HCT116 (cell line): Measurements from ENCODE around the gene AP1B1. TPM values are rescaled to one million over a fixed set of nuclear protein-coding genes. Genes with fewer than 3 reads are reported as not detected.

ENCODE experiments used
- ATAC-seq: fragments of 200-7000 bp; cut with Tn5 transposase; 2 replicates; pipeline ENCODE4 v1.9.1; 2020; ENCODE audit warnings: mild to moderate bottlenecking, moderate library complexity
- BruUV-seq: library from RNA; stranded (reverse); fragments of 400-500 nt; replicated peaks from 2 replicates; lab custom pipeline; 2021; lab: Mats Ljungman, UMichigan
- CTCF ChIA-PET: fragments of 300-600 bp; sonication (Branson Sonifier 250); formaldehyde crosslinking; loops from one replicate; lab custom pipeline; 2021; ENCODE audit warnings: antibody characterized with exemption; lab: Charles Lee
- POLR2A ChIA-PET: fragments of 300-600, 350-600 bp; sonication (Branson Sonifier 250); formaldehyde crosslinking; loops from one replicate; lab custom pipeline; 2021; ENCODE audit warnings: antibody characterized with exemption; lab: Charles Lee
- RAD21 ChIA-PET, 2 experiments: fragments of 300-600 bp; sonication (Branson Sonifier 250); formaldehyde crosslinking; loops; one replicate each; lab custom pipeline; 2023; ENCODE audit warnings: low total read pairs in 2 of 2; ENCODE audit not compliant: uncharacterized antibody in 2 of 2, unreplicated experiment in 2 of 2, low non-redundant PET in 1 of 2; lab: Charles Lee
- DNase-seq: peaks from one replicate; pipeline ENCODE4 v3.0.0-alpha.2; 2010; ENCODE audit warnings: low read depth, low spot score
- H2AFZ ChIP-seq: fragments of 200-600 bp; shearing (Covaris generic), sonication (generic); 2 replicates; pipeline ENCODE4 v1.6.1; 2017; ENCODE audit warnings: low read depth, mixed run types, mixed read lengths, antibody characterized with exemption, low read length; ENCODE audit not compliant: poor library complexity, severe bottlenecking
- H3K27ac ChIP-seq: 2 replicates; pipeline ENCODE4 v1.5.1; 2012; ENCODE audit warnings: low read depth, low read length
- H3K27me3 ChIP-seq: fragments of 200-600 bp; sonication (generic); 2 replicates; pipeline ENCODE4 v1.6.1; 2016; ENCODE audit warnings: mixed run types, low read length, mixed read lengths; ENCODE audit not compliant: insufficient read depth
- H3K36me3 ChIP-seq, 2 experiments: fragments of 200-500 bp in 1 of 2; fragments of 200-600 bp in 1 of 2; sonication (Bioruptor generic) in 1 of 2; sonication (generic) in 1 of 2; 2 replicates each; pipeline versions ENCODE4 v1.5.1 to v1.6.1; 2014 to 2016; ENCODE audit warnings: low read length in 2 of 2, inconsistent platforms in 1 of 2, mixed read lengths in 1 of 2, mixed run types in 1 of 2; ENCODE audit not compliant: insufficient read depth in 2 of 2, control insufficient read depth in 1 of 2
- H3K4me1 ChIP-seq, 2 experiments: fragments of 200-600 bp in 1 of 2; sonication (generic) in 1 of 2; 2 replicates each; pipeline versions ENCODE4 v1.5.1 to v1.6.1; 2012 to 2017; ENCODE audit warnings: low read length in 2 of 2, inconsistent platforms in 1 of 2, mild to moderate bottlenecking in 1 of 2, mixed read lengths in 1 of 2, mixed run types in 1 of 2, moderate library complexity in 1 of 2; ENCODE audit not compliant: insufficient read depth in 2 of 2, control insufficient read depth in 1 of 2
- H3K4me2 ChIP-seq: fragments of 200-600 bp; sonication (generic); 2 replicates; pipeline ENCODE4 v1.6.1; 2017; ENCODE audit warnings: mixed run types, low read length, mixed read lengths
- H3K4me3 ChIP-seq, 2 experiments: fragments of 200-600 bp in 1 of 2; sonication (generic) in 1 of 2; replicated peaks in 1 of 2; 2 replicates each; pipeline ENCODE4 v1.5.1; 2011 to 2016; ENCODE audit warnings: low read length in 2 of 2, control low read depth in 1 of 2, low read depth in 1 of 2, mild to moderate bottlenecking in 1 of 2, mixed read lengths in 1 of 2, mixed run types in 1 of 2
- H3K79me2 ChIP-seq: fragments of 200-600 bp; sonication (generic); 2 replicates; pipeline ENCODE4 v1.6.1; 2017; ENCODE audit warnings: mild to moderate bottlenecking, mixed run types, low read length, moderate library complexity, mixed read lengths; ENCODE audit not compliant: insufficient read depth
- H3K9ac ChIP-seq: fragments of 200-600 bp; sonication (generic); 2 replicates; pipeline ENCODE4 v1.6.1; 2016; ENCODE audit warnings: low read length, mixed read lengths
- H3K9me2 ChIP-seq: fragments of 200-600 bp; sonication (generic), shearing (Covaris generic); 2 replicates; pipeline ENCODE4 v1.6.1; 2017; ENCODE audit warnings: mixed run types, mild to moderate bottlenecking, moderate library complexity; ENCODE audit not compliant: insufficient read depth
- H3K9me3 ChIP-seq, 2 experiments: fragments of 200-500 bp in 1 of 2; fragments of 200-600 bp in 1 of 2; sonication (Bioruptor generic) in 1 of 2; sonication (generic) in 1 of 2; 2 replicates each; pipeline ENCODE4 v1.6.1; 2014 to 2017; ENCODE audit warnings: low read length in 2 of 2, mixed read lengths in 2 of 2, inconsistent platforms in 1 of 2, low read depth in 1 of 2, mild to moderate bottlenecking in 1 of 2, mixed run types in 1 of 2, moderate library complexity in 1 of 2; ENCODE audit not compliant: control insufficient read depth in 1 of 2, insufficient read depth in 1 of 2
- H4K20me1 ChIP-seq: fragments of 200-600 bp; sonication (generic), shearing (Covaris generic); 2 replicates; pipeline ENCODE4 v1.6.1; 2017; ENCODE audit warnings: mixed run types, mild to moderate bottlenecking, moderate library complexity; ENCODE audit not compliant: insufficient read depth
- ELF1 ChIP-seq: IDR thresholded peaks from 2 replicates; pipeline ENCODE4 v1.6.1; 2012; ENCODE audit warnings: low read depth, borderline replicate concordance
- EZH2 ChIP-seq: fragments of 200-600 bp; sonication (generic); IDR thresholded peaks from 2 replicates; pipeline ENCODE4 v1.6.1; 2017; ENCODE audit warnings: antibody characterized with exemption, mixed run types
- JUND ChIP-seq: IDR thresholded peaks from 2 replicates; pipeline ENCODE4 v1.6.1; 2012
- POLR2AphosphoS5 ChIP-seq: IDR thresholded peaks from 2 replicates; pipeline ENCODE4 v1.6.1; 2011; ENCODE audit warnings: mild to moderate bottlenecking, low read depth, low read length, moderate library complexity
- SIN3A ChIP-seq: IDR thresholded peaks from 2 replicates; pipeline ENCODE4 v1.6.1; 2012; ENCODE audit warnings: low read depth
- SP1 ChIP-seq: IDR thresholded peaks from 2 replicates; pipeline ENCODE4 v1.6.1; 2012; ENCODE audit warnings: low read depth
- TCF7L2 ChIP-seq: IDR thresholded peaks from 2 replicates; pipeline ENCODE4 v1.7.0; 2011; ENCODE audit warnings: borderline replicate concordance, inconsistent platforms; ENCODE audit not compliant: insufficient read depth, insufficient read length; ENCODE audit errors: extremely low read depth
- YY1 ChIP-seq: IDR thresholded peaks from 2 replicates; pipeline ENCODE4 v1.6.1; 2011; ENCODE audit warnings: low read length, low read depth, moderate library complexity, mild to moderate bottlenecking; ENCODE audit not compliant: insufficient replicate concordance; ENCODE audit errors: extremely low read depth
- ZFX ChIP-seq: fragments of 450-650 bp; IDR thresholded peaks from 2 replicates; pipeline ENCODE4 v1.6.1; 2017
- intact Hi-C: fragments of 100-400 bp; cut with micrococcal nuclease; formaldehyde crosslinking; loops from 2 replicates; pipeline ENCODE4 v1.10.0; 2022
- total RNA-seq: library from RNA; stranded (reverse); gene quantifications from one replicate; pipeline ENCODE4 v1.2.1, GENCODE V29; 2021; ENCODE audit not compliant: unreplicated experiment
- TF ChIP-seq, protein P1 (sequence below): IDR thresholded peaks from 2 replicates; pipeline ENCODE4 v1.6.1; 2011; ENCODE audit warnings: mild to moderate bottlenecking, low read length, moderate library complexity; ENCODE audit not compliant: insufficient replicate concordance; ENCODE audit errors: extremely low read depth
- TF ChIP-seq, protein P2 (sequence below): IDR thresholded peaks from 2 replicates; pipeline ENCODE4 v1.6.1; 2012
- TF ChIP-seq, protein P3 (sequence below): IDR thresholded peaks from 2 replicates; pipeline ENCODE4 v1.6.1; 2012; ENCODE audit warnings: low read depth

The AP1B1 gene
- total RNA-seq, 1 experiment from 2014 or later: 60.4 TPM

DNA sequence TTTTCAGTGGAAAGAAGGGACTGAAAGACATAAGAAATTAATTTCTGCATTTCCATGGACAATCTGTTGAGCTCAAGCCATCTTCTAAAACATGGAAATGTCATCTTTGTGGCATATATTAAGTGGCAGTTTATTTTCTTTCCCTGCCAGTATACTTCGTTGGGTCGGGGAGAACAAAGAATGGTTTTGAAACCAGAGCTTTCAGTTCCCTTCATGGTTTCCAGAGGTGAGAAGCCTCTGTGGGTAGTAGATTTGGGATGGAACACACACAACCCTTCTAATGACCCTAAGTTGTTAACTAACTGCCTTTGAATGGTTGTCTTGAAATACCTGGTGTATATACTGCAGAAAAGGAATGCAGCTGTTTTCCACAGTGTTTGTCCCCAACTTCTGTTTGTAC lies 99.5 kb downstream of the AP1B1 start:
- Histone ChIP-seq H2AFZ (no peak overlapping the region), H3K9ac (no peak overlapping the region), H3K4me3 (no peak overlapping the region), H3K9me3 (no peaks in the 10 kb centered on the region), H3K27me3 (no peaks in the 10 kb centered on the region), H3K9me2 (no peaks in the 10 kb centered on the region), H3K4me1 (peaks cover 0 to 3% of the 10 kb centered on the region in 2 experiments; a peak in 1 of 4 replicates), H3K79me2 (peaks cover 99% of the 10 kb centered on the region), H3K27ac (no peak overlapping the region), H3K4me2 (no peak overlapping the region), H4K20me1 (peaks cover 42% of the 10 kb centered on the region; the same call in 1 of the 2 replicates), H3K36me3 (peaks cover 76 to 93% of the 10 kb centered on the region in 2 experiments)
- DNase-seq (no peak), ATAC-seq (no peak)
- ChIA-PET CTCF (no interaction called here), RAD21 (interaction anchor here in 1 of 2 experiments (0.6 kb wide), 1 partner anchor 27 kb away, joined by 5 read pairs; no protein-coding TSS in a partner anchor), POLR2A (interaction anchor here (1.4 kb wide), 1 partner anchor 15 kb away, joined by 3 read pairs; no protein-coding TSS in a partner anchor)
- intact Hi-C loops: no loop called here
- no peak for TF ChIP-seq ELF1
- no peak for TF ChIP-seq SIN3A
- no peak for TF ChIP-seq ZFX
- TF ChIP-seq JUND: no peak
- no TSS peak for BruUV-seq

DNA sequence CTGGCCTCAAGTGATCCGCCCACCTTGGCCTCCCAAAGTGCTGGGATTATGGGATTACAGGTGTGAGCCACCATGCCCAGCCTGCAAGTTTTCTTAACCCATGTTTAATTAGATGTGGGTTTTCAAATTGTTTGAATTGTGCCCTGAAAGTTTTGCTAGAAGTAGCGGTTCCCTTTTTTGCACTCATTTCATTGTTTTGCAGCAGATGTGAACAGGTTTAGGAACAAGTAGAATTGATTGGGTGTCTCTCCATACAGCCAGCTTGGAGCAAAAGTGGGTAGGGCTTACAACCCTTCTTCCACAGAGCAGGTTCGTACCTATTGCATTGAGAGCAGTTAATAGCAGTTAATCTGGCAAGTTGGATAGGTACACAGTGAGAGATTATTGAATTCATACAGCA lies 104.2 kb downstream of the AP1B1 start:
- intact Hi-C loops: no loop called here
- H4K20me1 ChIP-seq: peaks cover 40% of the 10 kb centered on the region; the same call in 1 of the 2 replicates
- RAD21 ChIA-PET: no interaction called here
- peaks cover 100% of the 10 kb centered on the region for H3K79me2 ChIP-seq
- no peak overlapping the region for H3K9ac ChIP-seq
- no peak overlapping the region for H3K27ac ChIP-seq
- DNase-seq: no peak
- no peak overlapping the region for H3K4me3 ChIP-seq
- ATAC-seq: no peak
- no peak overlapping the region for H2AFZ ChIP-seq
- H3K9me3 ChIP-seq: no peaks in the 10 kb centered on the region
- no peaks in the 10 kb centered on the region for H3K27me3 ChIP-seq
- no peaks in the 10 kb centered on the region for H3K9me2 ChIP-seq
- BruUV-seq: no TSS peak
- peaks cover 63 to 75% of the 10 kb centered on the region in 2 experiments for H3K36me3 ChIP-seq
- H3K4me2 ChIP-seq: no peak overlapping the region
- H3K4me1 ChIP-seq: no peaks in the 10 kb centered on the region
- CTCF ChIA-PET: no interaction called here
- POLR2A ChIA-PET: no interaction called here
- TF ChIP-seq ELF1 (no peak), POLR2AphosphoS5 (no peak), YY1 (no peak), EZH2 (no peak), JUND (no peak), SP1 (no peak), ZFX (no peak), TCF7L2 (no peak)
- TF ChIP-seq, protein P1, sequence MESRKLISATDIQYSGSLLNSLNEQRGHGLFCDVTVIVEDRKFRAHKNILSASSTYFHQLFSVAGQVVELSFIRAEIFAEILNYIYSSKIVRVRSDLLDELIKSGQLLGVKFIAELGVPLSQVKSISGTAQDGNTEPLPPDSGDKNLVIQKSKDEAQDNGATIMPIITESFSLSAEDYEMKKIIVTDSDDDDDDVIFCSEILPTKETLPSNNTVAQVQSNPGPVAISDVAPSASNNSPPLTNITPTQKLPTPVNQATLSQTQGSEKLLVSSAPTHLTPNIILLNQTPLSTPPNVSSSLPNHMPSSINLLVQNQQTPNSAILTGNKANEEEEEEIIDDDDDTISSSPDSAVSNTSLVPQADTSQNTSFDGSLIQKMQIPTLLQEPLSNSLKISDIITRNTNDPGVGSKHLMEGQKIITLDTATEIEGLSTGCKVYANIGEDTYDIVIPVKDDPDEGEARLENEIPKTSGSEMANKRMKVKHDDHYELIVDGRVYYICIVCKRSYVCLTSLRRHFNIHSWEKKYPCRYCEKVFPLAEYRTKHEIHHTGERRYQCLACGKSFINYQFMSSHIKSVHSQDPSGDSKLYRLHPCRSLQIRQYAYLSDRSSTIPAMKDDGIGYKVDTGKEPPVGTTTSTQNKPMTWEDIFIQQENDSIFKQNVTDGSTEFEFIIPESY: no peak
- TF ChIP-seq, protein P2, sequence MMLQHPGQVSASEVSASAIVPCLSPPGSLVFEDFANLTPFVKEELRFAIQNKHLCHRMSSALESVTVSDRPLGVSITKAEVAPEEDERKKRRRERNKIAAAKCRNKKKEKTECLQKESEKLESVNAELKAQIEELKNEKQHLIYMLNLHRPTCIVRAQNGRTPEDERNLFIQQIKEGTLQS: no peak
- TF ChIP-seq, protein P3, sequence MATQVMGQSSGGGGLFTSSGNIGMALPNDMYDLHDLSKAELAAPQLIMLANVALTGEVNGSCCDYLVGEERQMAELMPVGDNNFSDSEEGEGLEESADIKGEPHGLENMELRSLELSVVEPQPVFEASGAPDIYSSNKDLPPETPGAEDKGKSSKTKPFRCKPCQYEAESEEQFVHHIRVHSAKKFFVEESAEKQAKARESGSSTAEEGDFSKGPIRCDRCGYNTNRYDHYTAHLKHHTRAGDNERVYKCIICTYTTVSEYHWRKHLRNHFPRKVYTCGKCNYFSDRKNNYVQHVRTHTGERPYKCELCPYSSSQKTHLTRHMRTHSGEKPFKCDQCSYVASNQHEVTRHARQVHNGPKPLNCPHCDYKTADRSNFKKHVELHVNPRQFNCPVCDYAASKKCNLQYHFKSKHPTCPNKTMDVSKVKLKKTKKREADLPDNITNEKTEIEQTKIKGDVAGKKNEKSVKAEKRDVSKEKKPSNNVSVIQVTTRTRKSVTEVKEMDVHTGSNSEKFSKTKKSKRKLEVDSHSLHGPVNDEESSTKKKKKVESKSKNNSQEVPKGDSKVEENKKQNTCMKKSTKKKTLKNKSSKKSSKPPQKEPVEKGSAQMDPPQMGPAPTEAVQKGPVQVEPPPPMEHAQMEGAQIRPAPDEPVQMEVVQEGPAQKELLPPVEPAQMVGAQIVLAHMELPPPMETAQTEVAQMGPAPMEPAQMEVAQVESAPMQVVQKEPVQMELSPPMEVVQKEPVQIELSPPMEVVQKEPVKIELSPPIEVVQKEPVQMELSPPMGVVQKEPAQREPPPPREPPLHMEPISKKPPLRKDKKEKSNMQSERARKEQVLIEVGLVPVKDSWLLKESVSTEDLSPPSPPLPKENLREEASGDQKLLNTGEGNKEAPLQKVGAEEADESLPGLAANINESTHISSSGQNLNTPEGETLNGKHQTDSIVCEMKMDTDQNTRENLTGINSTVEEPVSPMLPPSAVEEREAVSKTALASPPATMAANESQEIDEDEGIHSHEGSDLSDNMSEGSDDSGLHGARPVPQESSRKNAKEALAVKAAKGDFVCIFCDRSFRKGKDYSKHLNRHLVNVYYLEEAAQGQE: no peak
